GM23248 (cell line): ENCODE measurements around the gene HADHA. TPM values are rescaled to one million over a fixed set of nuclear protein-coding genes. Genes with fewer than 3 reads are reported as not detected.
A peak's percentile ranks its signal among the peaks of the same experiment; 100 is the strongest.

Experiments used
- DNase-seq: peaks from one replicate; pipeline ENCODE4 v3.0.0-alpha.2; 2015
- H2AFZ ChIP-seq: fragments of 200-600 bp; sonication (generic); 2 replicates; pipeline ENCODE4 v1.6.1; 2016; ENCODE audit warnings: antibody characterized with exemption
- H3F3A ChIP-seq: fragments of 200-600 bp; sonication (generic); 2 replicates; pipeline ENCODE4 v1.6.1; 2016; ENCODE audit warnings: mild to moderate bottlenecking, antibody characterized with exemption, mixed run types; ENCODE audit not compliant: insufficient read depth
- H3K27ac ChIP-seq: fragments of 200-600 bp; sonication (generic); 2 replicates; pipeline ENCODE4 v1.5.1; 2016; ENCODE audit warnings: mild to moderate bottlenecking
- H3K27me3 ChIP-seq: fragments of 200-600 bp; sonication (generic); replicated peaks from 2 replicates; pipeline ENCODE4 v1.6.1; 2016; ENCODE audit warnings: mild to moderate bottlenecking; ENCODE audit not compliant: insufficient read depth
- H3K36me3 ChIP-seq: fragments of 200-600 bp; sonication (generic); 2 replicates; pipeline ENCODE4 v1.6.1; 2016; ENCODE audit warnings: low read depth, mild to moderate bottlenecking
- H3K4me1 ChIP-seq: fragments of 200-600 bp; sonication (generic); 2 replicates; pipeline ENCODE4 v1.6.1; 2016; ENCODE audit warnings: mild to moderate bottlenecking; ENCODE audit not compliant: insufficient read depth
- H3K4me2 ChIP-seq: fragments of 200-600 bp; sonication (generic); one replicate; pipeline ENCODE4 v1.6.1; 2016; ENCODE audit warnings: mild to moderate bottlenecking; ENCODE audit not compliant: unreplicated experiment
- H3K4me3 ChIP-seq: fragments of 200-600 bp; sonication (generic); 2 replicates; pipeline ENCODE4 v1.5.1; 2016; ENCODE audit warnings: mild to moderate bottlenecking
- H3K79me2 ChIP-seq: fragments of 200-600 bp; sonication (generic); 2 replicates; pipeline ENCODE4 v1.6.1; 2016; ENCODE audit warnings: mild to moderate bottlenecking; ENCODE audit not compliant: insufficient read depth
- H3K9ac ChIP-seq: fragments of 200-600 bp; sonication (generic); 2 replicates; pipeline ENCODE4 v1.6.1; 2016; ENCODE audit warnings: mild to moderate bottlenecking
- H3K9me2 ChIP-seq: fragments of 200-600 bp; sonication (generic); 2 replicates; pipeline ENCODE4 v1.6.1; 2016; ENCODE audit warnings: mixed run types, mild to moderate bottlenecking, moderate library complexity; ENCODE audit not compliant: insufficient read depth
- H3K9me3 ChIP-seq: fragments of 200-600 bp; sonication (generic); one replicate; pipeline ENCODE4 v1.6.1; 2017; ENCODE audit warnings: low read depth
- H4K20me1 ChIP-seq: fragments of 200-600 bp; sonication (generic); 2 replicates; pipeline ENCODE4 v1.6.0; 2016; ENCODE audit not compliant: insufficient read depth
- EZH2 ChIP-seq: fragments of 200-600 bp; sonication (generic); IDR thresholded peaks from 2 replicates; pipeline ENCODE4 v1.6.1; 2018; ENCODE audit warnings: antibody characterized with exemption, mild to moderate bottlenecking; ENCODE audit not compliant: insufficient read depth, poor library complexity, severe bottlenecking
- EZH2phosphoT487 ChIP-seq: fragments of 200-600 bp; sonication (generic); IDR thresholded peaks from 2 replicates; pipeline ENCODE4 v1.6.1; 2018; ENCODE audit warnings: antibody characterized with exemption, moderate library complexity, mild to moderate bottlenecking, low read depth; ENCODE audit not compliant: insufficient read depth
- WGBS, 2 experiments: methylation state at CpG; one replicate each; pipeline ENCODE4 v1.1.6; 2015 to 2017; ENCODE audit warnings: low lambda C conversion rate in 2 of 2, low coverage in 1 of 2; ENCODE audit errors: missing lambda C conversion rate in 2 of 2; 5-methylcytosine and 5-hydroxymethylcytosine counted together
- in situ Hi-C: fragments of 300-500 bp; cut with MboI; formaldehyde crosslinking; loops from 2 replicates; pipeline ENCODE4 v1.15.0; 2020
- polyA plus RNA-seq: library from polyadenylated mRNA; unstranded; fragments of >200 nt; fragmentation: Nextera tagmentation; extraction: Ambion mirVana; gene quantifications from 2 replicates; pipeline ENCODE4 v1.2.1, GENCODE V29; 2016
- total RNA-seq: library from RNA; depleted of rRNA; stranded (reverse); fragments of >200 nt; shearing (Covaris generic); gene quantifications from 2 replicates; pipeline ENCODE4 v1.2.3, GENCODE V29; 2014; rRNA removed

The HADHA gene
- 106 and 121 TPM in 2 replicates for total RNA-seq
- polyA plus RNA-seq = 122 and 125 TPM in 2 replicates

DNA sequence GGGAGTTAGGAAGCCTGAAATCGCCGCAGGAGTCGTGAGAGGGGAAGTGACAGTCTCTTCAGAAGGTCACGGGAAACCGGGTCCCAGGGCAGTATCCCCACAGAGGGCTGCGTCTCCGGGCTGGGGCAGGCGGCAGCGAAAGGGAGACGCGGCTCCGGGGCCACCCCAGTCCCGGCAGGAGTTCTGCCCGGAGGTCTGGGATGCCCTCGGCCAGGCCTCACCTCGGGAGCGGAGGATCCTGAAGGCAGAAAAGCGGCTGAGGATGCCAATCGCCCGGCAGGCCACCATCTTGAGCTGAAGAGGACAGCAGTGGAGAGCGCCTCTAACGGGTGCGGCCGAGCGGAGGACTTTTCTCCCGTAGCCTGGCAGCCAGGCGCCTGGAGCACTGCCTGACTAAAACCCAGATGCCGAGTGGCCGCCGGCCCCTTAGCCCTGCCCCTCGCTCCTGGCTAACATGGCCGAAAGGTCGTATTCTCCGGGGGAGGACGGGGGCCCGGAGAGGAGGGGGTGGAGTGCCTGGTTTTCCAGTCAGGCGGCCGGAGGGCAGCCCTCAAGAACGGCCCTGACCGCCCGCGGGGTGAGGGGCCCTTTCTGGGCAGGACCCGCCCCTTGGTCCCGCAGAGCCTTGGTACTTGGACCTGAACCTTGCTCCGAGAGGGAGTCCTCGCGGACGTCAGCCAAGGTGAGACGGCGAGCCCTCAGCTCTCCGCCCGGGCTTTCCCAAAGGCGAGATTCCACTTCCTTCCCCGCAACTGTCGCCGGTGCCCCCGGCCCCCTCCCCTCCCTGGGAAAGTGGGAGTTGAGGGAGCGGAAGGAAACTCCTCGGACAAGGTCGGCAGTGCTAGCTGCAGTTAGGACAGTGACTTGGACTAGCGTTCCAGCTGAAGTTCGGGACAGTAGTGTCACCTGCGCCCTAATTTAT, at the start of gene HADHA, which contains the start of gene HADHB:
TSS of gene HADHA (minus strand) at position 324 of the 922 bp plus-strand sequence. CDS start at position 288, 36 bp downstream.
TSS of gene HADHB (plus strand) at position 631 of the 922 bp plus-strand sequence. CDS start 9,316 bp downstream, outside the sequence.
- in situ Hi-C loops = no loop called here
- H3K4me3 ChIP-seq = peak within 1 kb of the TSS; percentile 100
- H3K27ac ChIP-seq = peak within 1 kb of the TSS; percentile 98
- H3K27me3 ChIP-seq = no peaks in the 10 kb centered on the region
- peak; percentile 94 for DNase-seq
- WGBS, 2 experiments = 1 to 2% methylated on average over 54 to 63 of the region's 63 CpGs
- no peaks in the 10 kb centered on the region for H3K9me2 ChIP-seq
- H2AFZ ChIP-seq = peak within 1 kb of the TSS; percentile 96
- H3K9me3 ChIP-seq = no peaks in the 10 kb centered on the region
- peaks cover 23% of the 10 kb centered on the region for H3F3A ChIP-seq
- peak within 1 kb of the TSS; percentile 97 for H3K9ac ChIP-seq
- H4K20me1 ChIP-seq = peaks cover 6% of the 10 kb centered on the region; the same call in 1 of the 2 replicates
- peak within 1 kb of the TSS; percentile 92 for H3K4me2 ChIP-seq
- TF ChIP-seq EZH2phosphoT487 (no peak), EZH2 (no peak)
- peaks cover 96% of the 10 kb centered on the region for H3K79me2 ChIP-seq
- peaks cover 34% of the 10 kb centered on the region for H3K4me1 ChIP-seq
- no peaks in the 10 kb centered on the region for H3K36me3 ChIP-seq

DNA sequence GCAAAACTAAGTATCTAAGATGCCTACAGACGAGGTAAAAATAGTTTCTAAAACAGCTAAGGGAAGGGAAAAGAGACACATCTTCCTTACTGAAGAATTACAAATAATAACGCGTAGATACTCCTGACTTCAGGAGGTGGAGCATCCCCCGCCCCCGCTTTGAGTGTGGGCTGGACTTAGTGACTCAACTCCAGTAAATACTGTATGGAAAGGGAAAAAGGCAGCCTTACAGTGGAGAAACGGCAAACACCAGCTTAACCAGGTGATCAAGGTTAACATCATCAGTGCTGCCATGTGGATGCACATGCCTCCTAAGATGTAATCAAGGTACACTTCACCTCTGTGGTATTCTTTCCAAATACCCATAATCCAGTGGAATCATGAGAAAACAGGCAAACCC, 48.2 kb upstream of the HADHA start:
- Histone ChIP-seq H3K27ac (0 out of 2 replicates have a peak overlapping the region, but pooled peaks have one; percentile 14), H3K4me1 (peaks cover 7% of the 10 kb centered on the region), H3K79me2 (no peaks in the 10 kb centered on the region), H3F3A (peaks cover 8% of the 10 kb centered on the region; the same call in 1 of the 2 replicates), H3K36me3 (peaks cover 4% of the 10 kb centered on the region; the same call in 1 of the 2 replicates), H3K27me3 (no peaks in the 10 kb centered on the region), H3K9me3 (no peaks in the 10 kb centered on the region), H3K4me2 (peak overlapping the region; percentile 2), H2AFZ (peak overlapping the region; percentile 37; the same call in 1 of the 2 replicates), H3K9me2 (no peaks in the 10 kb centered on the region), H3K4me3 (no peak overlapping the region), H3K9ac (no peak overlapping the region), H4K20me1 (no peaks in the 10 kb centered on the region)
- TF ChIP-seq EZH2 = no peak
- TF ChIP-seq EZH2phosphoT487 = no peak
- 45 to 53% methylated on average over 6 of the region's 6 CpGs for WGBS, 2 experiments
- DNase-seq = peak; percentile 74
- in situ Hi-C loops = no loop called here

DNA sequence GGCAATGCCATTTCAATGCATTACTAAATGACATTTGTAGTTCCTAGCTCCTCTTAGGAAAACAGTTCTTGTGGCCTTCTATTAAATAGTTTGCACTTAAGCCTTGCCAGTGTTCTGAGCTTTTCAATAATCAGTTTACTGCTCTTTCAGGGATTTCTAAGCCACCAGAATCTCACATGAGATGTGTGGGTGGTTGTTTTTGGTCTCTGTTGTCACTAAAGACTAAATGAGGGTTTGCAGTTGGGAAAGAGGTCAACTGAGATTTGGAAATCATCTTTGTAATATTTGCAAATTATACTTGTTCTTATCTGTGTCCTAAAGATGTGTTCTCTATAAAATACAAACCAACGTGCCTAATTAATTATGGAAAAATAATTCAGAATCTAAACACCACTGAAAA, 45.6 kb upstream of the HADHA start:
- H3K27me3 ChIP-seq = no peaks in the 10 kb centered on the region
- no peaks in the 10 kb centered on the region for H3K9me3 ChIP-seq
- in situ Hi-C loops = no loop called here
- H3K79me2 ChIP-seq = no peaks in the 10 kb centered on the region
- no peak for DNase-seq
- H3K4me3 ChIP-seq = no peak overlapping the region
- H3K36me3 ChIP-seq = peaks cover 10% of the 10 kb centered on the region; the same call in 1 of the 2 replicates
- TF ChIP-seq EZH2phosphoT487 = no peak
- TF ChIP-seq EZH2 = no peak
- peaks cover 7% of the 10 kb centered on the region for H3K4me1 ChIP-seq
- peaks cover 8% of the 10 kb centered on the region; the same call in 1 of the 2 replicates for H3F3A ChIP-seq
- H3K4me2 ChIP-seq = no peak overlapping the region
- WGBS, 2 experiments = 50 to 56% methylated on average over 1 of the region's 1 CpG
- H3K9ac ChIP-seq = no peak overlapping the region
- no peaks in the 10 kb centered on the region for H4K20me1 ChIP-seq
- no peak overlapping the region for H3K27ac ChIP-seq
- no peaks in the 10 kb centered on the region for H3K9me2 ChIP-seq
- H2AFZ ChIP-seq = no peak overlapping the region

DNA sequence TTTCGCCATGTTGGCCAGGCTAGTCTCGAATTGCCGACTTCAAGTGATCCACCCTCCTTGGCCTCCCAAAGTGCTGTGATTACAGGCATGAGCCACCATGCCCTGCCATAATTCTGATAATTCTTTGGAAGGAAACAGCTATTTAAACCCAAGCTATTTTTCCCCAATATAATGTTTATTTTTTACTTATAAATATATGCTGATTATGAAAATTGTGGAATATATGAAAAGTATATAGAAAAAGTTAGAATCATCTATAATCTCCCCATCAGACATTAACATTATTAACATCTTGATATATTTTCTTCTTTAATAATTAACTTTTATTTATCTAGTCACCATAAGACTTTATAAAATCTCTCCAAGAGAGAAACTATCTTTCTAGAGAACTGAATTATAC, 41.5 kb upstream of the HADHA start:
- no peak overlapping the region for H3K27ac ChIP-seq
- H3K9ac ChIP-seq = no peak overlapping the region
- H4K20me1 ChIP-seq = no peaks in the 10 kb centered on the region
- no peaks in the 10 kb centered on the region for H3K27me3 ChIP-seq
- H3K79me2 ChIP-seq = no peaks in the 10 kb centered on the region; the same call in 1 of the 2 replicates
- no peak overlapping the region for H3K4me2 ChIP-seq
- DNase-seq = no peak
- peaks cover 33% of the 10 kb centered on the region for H3K36me3 ChIP-seq
- in situ Hi-C loops = no loop called here
- whole genome bisulfite sequencing, 2 experiments = 98 to 99% methylated on average over 3 of the region's 3 CpGs
- no peaks in the 10 kb centered on the region for H3K9me2 ChIP-seq
- H3K9me3 ChIP-seq = no peaks in the 10 kb centered on the region
- peaks cover 9% of the 10 kb centered on the region for H3K4me1 ChIP-seq
- no peak overlapping the region for H2AFZ ChIP-seq
- peaks cover 4% of the 10 kb centered on the region; the same call in 1 of the 2 replicates for H3F3A ChIP-seq
- no peak for TF ChIP-seq EZH2
- no peak for TF ChIP-seq EZH2phosphoT487
- H3K4me3 ChIP-seq = no peak overlapping the region
